ENCODE measurements around the gene IQSEC1.

Gene IQSEC1

GRCh38 chr3:12944849-12945248, 128.4 kb downstream of the IQSEC1 start:
- Histone ChIP-seq H3K27me3 (replicated peaks; ENCODE audit: control insufficient read depth, insufficient read depth, low read length) (no peaks in the 10 kb centered on the region), H3K9me3 (ENCODE audit: control insufficient read depth, low read length) (no peaks in the 10 kb centered on the region), H3K4me1 (ENCODE audit: control insufficient read depth, insufficient read depth, low read length) (peaks cover 26% of the 10 kb centered on the region), H3K4me3 (ENCODE audit: low read length) (no peak overlapping the region), H3K9ac (ENCODE audit: low read length) (no peak overlapping the region), H3K36me3 (ENCODE audit: control insufficient read depth, insufficient read depth, low read length, severe bottlenecking) (peaks cover 11% of the 10 kb centered on the region)
- DNase-seq (ENCODE audit: low read depth): no peak

- H3K9me3 ChIP-seq (ENCODE audit: control insufficient read depth, low read length): no peaks in the 10 kb centered on the region
- no peak for DNase-seq (ENCODE audit: low read depth)
- H3K4me3 ChIP-seq (ENCODE audit: low read length): no peak overlapping the region
- no peaks in the 10 kb centered on the region for H3K27me3 ChIP-seq (replicated peaks; ENCODE audit: control insufficient read depth, insufficient read depth, low read length)
- H3K4me1 ChIP-seq (ENCODE audit: control insufficient read depth, insufficient read depth, low read length): peaks cover 27% of the 10 kb centered on the region
- no peak overlapping the region for H3K9ac ChIP-seq (ENCODE audit: low read length)
- peaks cover 14% of the 10 kb centered on the region for H3K36me3 ChIP-seq (ENCODE audit: control insufficient read depth, insufficient read depth, low read length, severe bottlenecking)
Measured at GRCh38 chr3:12944413-12944812, 128.8 kb downstream of the IQSEC1 start.

GRCh38 chr3:12943124-12944021, 129.9 kb downstream of the IQSEC1 start:
- no peaks in the 10 kb centered on the region for H3K9me3 ChIP-seq (ENCODE audit: control insufficient read depth, low read length)
- no peaks in the 10 kb centered on the region for H3K27me3 ChIP-seq (replicated peaks; ENCODE audit: control insufficient read depth, insufficient read depth, low read length)
- peaks cover 14% of the 10 kb centered on the region for H3K36me3 ChIP-seq (ENCODE audit: control insufficient read depth, insufficient read depth, low read length, severe bottlenecking)
- peaks cover 27% of the 10 kb centered on the region for H3K4me1 ChIP-seq (ENCODE audit: control insufficient read depth, insufficient read depth, low read length)
- H3K4me3 ChIP-seq (ENCODE audit: low read length): no peak overlapping the region
- no peak overlapping the region for H3K9ac ChIP-seq (ENCODE audit: low read length)
- no peak for DNase-seq (ENCODE audit: low read depth)

GRCh38 chr3:12941495-12942023, 131.7 kb downstream of the IQSEC1 start:
- Histone ChIP-seq H3K4me1 (ENCODE audit: control insufficient read depth, insufficient read depth, low read length) (peaks cover 18% of the 10 kb centered on the region), H3K27me3 (replicated peaks; ENCODE audit: control insufficient read depth, insufficient read depth, low read length) (no peaks in the 10 kb centered on the region), H3K9ac (ENCODE audit: low read length) (no peak overlapping the region), H3K4me3 (ENCODE audit: low read length) (no peak overlapping the region), H3K36me3 (ENCODE audit: control insufficient read depth, insufficient read depth, low read length, severe bottlenecking) (peaks cover 16% of the 10 kb centered on the region), H3K9me3 (ENCODE audit: control insufficient read depth, low read length) (no peaks in the 10 kb centered on the region)
- DNase-seq (ENCODE audit: low read depth): no peak

- H3K36me3 ChIP-seq (ENCODE audit: control insufficient read depth, insufficient read depth, low read length, severe bottlenecking): peaks cover 23% of the 10 kb centered on the region
- H3K9ac ChIP-seq (ENCODE audit: low read length): no peak overlapping the region
- H3K27me3 ChIP-seq (replicated peaks; ENCODE audit: control insufficient read depth, insufficient read depth, low read length): no peaks in the 10 kb centered on the region
- no peak for DNase-seq (ENCODE audit: low read depth)
- H3K4me3 ChIP-seq (ENCODE audit: low read length): no peak overlapping the region
- peaks cover 18% of the 10 kb centered on the region for H3K4me1 ChIP-seq (ENCODE audit: control insufficient read depth, insufficient read depth, low read length)
- H3K9me3 ChIP-seq (ENCODE audit: control insufficient read depth, low read length): no peaks in the 10 kb centered on the region
Measured at GRCh38 chr3:12940854-12941253, 132.4 kb downstream of the IQSEC1 start.

GRCh38 chr3:12939137-12939536, 134.1 kb downstream of the IQSEC1 start:
- Histone ChIP-seq H3K27me3 (replicated peaks; ENCODE audit: control insufficient read depth, insufficient read depth, low read length) (no peaks in the 10 kb centered on the region), H3K36me3 (ENCODE audit: control insufficient read depth, insufficient read depth, low read length, severe bottlenecking) (peaks cover 31% of the 10 kb centered on the region)

GRCh38 chr3:12938258-12938711, 134.9 kb downstream of the IQSEC1 start:
- peak; percentile 58 for DNase-seq (ENCODE audit: low read depth)

More at GRCh38 chr3:12939137-12939536, 134.1 kb downstream of the IQSEC1 start:
- H3K4me3 ChIP-seq (ENCODE audit: low read length): no peak overlapping the region
- H3K4me1 ChIP-seq (ENCODE audit: control insufficient read depth, insufficient read depth, low read length): peaks cover 30% of the 10 kb centered on the region
- no peaks in the 10 kb centered on the region for H3K9me3 ChIP-seq (ENCODE audit: control insufficient read depth, low read length)
- H3K9ac ChIP-seq (ENCODE audit: low read length): peak overlapping the region; percentile 67
- no peak for DNase-seq (ENCODE audit: low read depth)

GRCh38 chr3:12935861-12936830, 137.1 kb downstream of the IQSEC1 start:
- DNase-seq (ENCODE audit: low read depth): no peak
- H3K9me3 ChIP-seq (ENCODE audit: control insufficient read depth, low read length): no peaks in the 10 kb centered on the region
- H3K4me1 ChIP-seq (ENCODE audit: control insufficient read depth, insufficient read depth, low read length): peaks cover 35% of the 10 kb centered on the region
- H3K9ac ChIP-seq (ENCODE audit: low read length): no peak overlapping the region
- H3K4me3 ChIP-seq (ENCODE audit: low read length): no peak overlapping the region
- H3K27me3 ChIP-seq (replicated peaks; ENCODE audit: control insufficient read depth, insufficient read depth, low read length): no peaks in the 10 kb centered on the region
- peaks cover 45% of the 10 kb centered on the region for H3K36me3 ChIP-seq (ENCODE audit: control insufficient read depth, insufficient read depth, low read length, severe bottlenecking)

More at GRCh38 chr3:12938258-12938711, 134.9 kb downstream of the IQSEC1 start:
- H3K4me3 ChIP-seq (ENCODE audit: low read length): peak overlapping the region; percentile 48
- H3K4me1 ChIP-seq (ENCODE audit: control insufficient read depth, insufficient read depth, low read length): peaks cover 35% of the 10 kb centered on the region
- H3K9me3 ChIP-seq (ENCODE audit: control insufficient read depth, low read length): no peaks in the 10 kb centered on the region
- H3K9ac ChIP-seq (ENCODE audit: low read length): peak overlapping the region; percentile 67
- H3K36me3 ChIP-seq (ENCODE audit: control insufficient read depth, insufficient read depth, low read length, severe bottlenecking): peaks cover 34% of the 10 kb centered on the region
- no peaks in the 10 kb centered on the region for H3K27me3 ChIP-seq (replicated peaks; ENCODE audit: control insufficient read depth, insufficient read depth, low read length)

GRCh38 chr3:12935023-12935860, 138.0 kb downstream of the IQSEC1 start:
- Histone ChIP-seq H3K9me3 (ENCODE audit: control insufficient read depth, low read length) (no peaks in the 10 kb centered on the region), H3K36me3 (ENCODE audit: control insufficient read depth, insufficient read depth, low read length, severe bottlenecking) (peaks cover 46% of the 10 kb centered on the region)
- no peak for DNase-seq (ENCODE audit: low read depth)

GRCh38 chr3:12934431-12934830, 138.8 kb downstream of the IQSEC1 start:
- Histone ChIP-seq H3K9ac (ENCODE audit: low read length) (no peak overlapping the region), H3K27me3 (replicated peaks; ENCODE audit: control insufficient read depth, insufficient read depth, low read length) (no peaks in the 10 kb centered on the region), H3K4me1 (ENCODE audit: control insufficient read depth, insufficient read depth, low read length) (peaks cover 34% of the 10 kb centered on the region), H3K4me3 (ENCODE audit: low read length) (no peak overlapping the region), H3K9me3 (ENCODE audit: control insufficient read depth, low read length) (no peaks in the 10 kb centered on the region), H3K36me3 (ENCODE audit: control insufficient read depth, insufficient read depth, low read length, severe bottlenecking) (peaks cover 43% of the 10 kb centered on the region)
- DNase-seq (ENCODE audit: low read depth): peak; percentile 10

More at GRCh38 chr3:12935023-12935860, 138.0 kb downstream of the IQSEC1 start:
- Histone ChIP-seq H3K9ac (ENCODE audit: low read length) (no peak overlapping the region), H3K27me3 (replicated peaks; ENCODE audit: control insufficient read depth, insufficient read depth, low read length) (no peaks in the 10 kb centered on the region), H3K4me3 (ENCODE audit: low read length) (no peak overlapping the region), H3K4me1 (ENCODE audit: control insufficient read depth, insufficient read depth, low read length) (peaks cover 35% of the 10 kb centered on the region)
